Sigmoid colon (tissue), 4 donors: Measurements from ENCODE around the gene BIRC6.

ENCODE experiments used
- CTCF ChIP-seq, 4 experiments: fragments of 450-650 bp in 3 of 4; fragments of 200-600 bp in 1 of 4; IDR thresholded peaks; one replicate each; pipeline ENCODE4 v1.5.1; 2016 to 2019; ENCODE audit warnings: antibody characterized with exemption in 4 of 4, mild to moderate bottlenecking in 3 of 4, moderate library complexity in 2 of 4
- EP300 ChIP-seq, 4 donors: sonication (generic); formaldehyde crosslinking; IDR thresholded peaks; one replicate each; pipeline ENCODE4 v1.6.1; 2017; ENCODE audit warnings: antibody characterized with exemption in 4 of 4
- POLR2A ChIP-seq, 2 donors: fragments of 450-650 bp; IDR thresholded peaks; one replicate each; pipeline ENCODE4 v1.6.1; 2016; ENCODE audit warnings: antibody characterized with exemption in 2 of 2, mild to moderate bottlenecking in 2 of 2, moderate library complexity in 2 of 2
- POLR2AphosphoS5 ChIP-seq, 4 donors: sonication (generic); formaldehyde crosslinking; IDR thresholded peaks; one replicate each; pipeline ENCODE4 v1.6.1; 2017; ENCODE audit warnings: antibody characterized with exemption in 4 of 4

DNA sequence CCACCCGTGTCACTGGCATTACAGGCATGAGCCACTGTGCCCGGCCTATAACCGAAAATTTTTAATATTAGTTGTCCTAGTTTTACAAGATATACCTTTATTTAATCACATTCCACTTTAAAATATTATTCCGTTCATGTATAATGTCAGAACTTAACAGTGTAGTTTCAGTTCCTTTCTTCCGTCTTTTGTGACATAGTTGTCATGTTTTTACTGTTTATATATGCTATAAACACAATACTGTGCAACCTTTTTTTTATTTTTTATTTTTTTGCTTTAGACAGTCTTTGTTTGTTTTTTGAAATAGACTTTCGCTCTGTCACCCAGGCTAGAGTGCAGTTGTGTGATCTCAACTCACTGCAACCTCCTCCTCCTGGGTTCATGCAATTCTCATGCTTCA is 141.5 kb downstream of the BIRC6 start:
- no peak for TF ChIP-seq POLR2A (IDR thresholded peaks at IDR 0.05)
- TF ChIP-seq CTCF (IDR thresholded peaks at IDR 0.05) = no peak
- no peak for TF ChIP-seq EP300 (IDR thresholded peaks at IDR 0.05)
- no peak for TF ChIP-seq POLR2AphosphoS5 (IDR thresholded peaks at IDR 0.05)
